ENCODE data around the gene GAB2. TPM values are rescaled to one million over a fixed set of nuclear protein-coding genes. Genes with fewer than 3 reads are reported as not detected.
A peak's percentile ranks its signal among the peaks of the same experiment; 100 is the strongest.
"Not testable (repeated sequence)": the region's sequence is repeated elsewhere in the genome, so short reads cannot be mapped to it uniquely, and the experiment has no call there.

GAB2 gene, protein sequence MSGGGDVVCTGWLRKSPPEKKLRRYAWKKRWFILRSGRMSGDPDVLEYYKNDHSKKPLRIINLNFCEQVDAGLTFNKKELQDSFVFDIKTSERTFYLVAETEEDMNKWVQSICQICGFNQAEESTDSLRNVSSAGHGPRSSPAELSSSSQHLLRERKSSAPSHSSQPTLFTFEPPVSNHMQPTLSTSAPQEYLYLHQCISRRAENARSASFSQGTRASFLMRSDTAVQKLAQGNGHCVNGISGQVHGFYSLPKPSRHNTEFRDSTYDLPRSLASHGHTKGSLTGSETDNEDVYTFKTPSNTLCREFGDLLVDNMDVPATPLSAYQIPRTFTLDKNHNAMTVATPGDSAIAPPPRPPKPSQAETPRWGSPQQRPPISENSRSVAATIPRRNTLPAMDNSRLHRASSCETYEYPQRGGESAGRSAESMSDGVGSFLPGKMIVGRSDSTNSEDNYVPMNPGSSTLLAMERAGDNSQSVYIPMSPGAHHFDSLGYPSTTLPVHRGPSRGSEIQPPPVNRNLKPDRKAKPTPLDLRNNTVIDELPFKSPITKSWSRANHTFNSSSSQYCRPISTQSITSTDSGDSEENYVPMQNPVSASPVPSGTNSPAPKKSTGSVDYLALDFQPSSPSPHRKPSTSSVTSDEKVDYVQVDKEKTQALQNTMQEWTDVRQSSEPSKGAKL
- 49.9 and 63.1 TPM in 2 replicates for polyA plus RNA-seq (2014; cell fraction: cytosol; rRNA removed)
- 33.1 and 42.8 TPM in 2 replicates for polyA plus RNA-seq (2014; cell fraction: nucleus; rRNA removed)

DNA sequence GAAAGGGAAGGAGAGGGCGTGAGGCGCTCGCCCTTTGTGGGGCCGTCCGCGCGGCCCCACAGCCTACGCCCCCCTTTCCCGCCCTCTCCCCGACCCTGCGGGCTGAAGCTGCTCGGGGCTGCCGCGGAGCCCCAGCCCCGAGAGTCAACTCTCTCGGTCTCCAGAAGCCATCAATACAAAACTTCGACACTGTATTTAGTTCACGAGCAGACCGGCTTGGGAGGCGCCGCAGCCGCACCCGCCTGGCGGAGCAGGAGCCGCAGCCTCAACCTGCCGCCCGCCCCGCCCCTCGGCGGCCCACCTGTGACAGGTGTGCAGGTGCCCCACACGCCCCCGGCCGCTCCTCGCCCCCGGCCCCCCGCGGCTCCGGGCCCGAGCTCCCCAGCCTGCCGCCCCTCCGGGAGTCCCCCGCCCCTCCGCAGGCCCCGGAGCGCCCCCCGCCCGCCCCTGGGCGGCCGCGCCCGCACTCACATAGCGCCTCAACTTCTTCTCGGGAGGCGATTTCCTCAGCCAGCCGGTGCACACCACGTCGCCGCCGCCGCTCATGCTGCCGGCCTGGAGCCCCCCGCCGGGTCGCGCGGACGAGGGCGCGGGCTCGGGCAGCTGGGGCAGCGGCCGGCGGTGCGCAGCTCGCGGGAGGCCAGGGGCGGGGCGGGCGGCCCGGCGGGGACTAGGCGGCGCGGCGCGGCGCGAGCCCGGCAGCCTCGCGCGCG, at the start of gene GAB2:
TSS of gene GAB2 (minus strand) at position 646 of the 713 bp plus-strand sequence. CDS start at position 546, 100 bp downstream.
- DNase-seq (ENCODE audit: low spot score) = no peak

DNA sequence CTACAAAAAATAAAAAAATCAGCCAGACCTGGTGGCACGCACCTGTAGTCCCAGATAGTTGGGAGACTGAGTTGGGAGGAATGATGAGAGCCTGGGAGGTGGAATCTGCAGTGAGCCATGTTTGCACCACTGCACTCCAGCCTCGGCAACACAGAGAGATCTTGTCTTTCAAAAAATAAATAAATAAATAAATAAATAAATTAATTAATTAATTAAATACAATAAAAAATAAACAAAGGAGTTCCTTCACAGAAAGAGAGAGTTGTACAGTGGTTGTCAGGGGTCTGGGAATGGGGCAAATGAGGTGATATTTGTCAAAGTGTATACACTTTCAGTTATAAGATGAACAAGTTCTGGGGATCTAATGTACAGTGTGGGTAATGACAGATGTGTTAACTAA, 49.8 kb upstream of the GAB2 start:
- no peak for DNase-seq (ENCODE audit: low spot score)

GRCh38 chr11:78465169-78465942, 47.7 kb upstream of the GAB2 start:
- no peak for DNase-seq (ENCODE audit: low spot score)

DNA sequence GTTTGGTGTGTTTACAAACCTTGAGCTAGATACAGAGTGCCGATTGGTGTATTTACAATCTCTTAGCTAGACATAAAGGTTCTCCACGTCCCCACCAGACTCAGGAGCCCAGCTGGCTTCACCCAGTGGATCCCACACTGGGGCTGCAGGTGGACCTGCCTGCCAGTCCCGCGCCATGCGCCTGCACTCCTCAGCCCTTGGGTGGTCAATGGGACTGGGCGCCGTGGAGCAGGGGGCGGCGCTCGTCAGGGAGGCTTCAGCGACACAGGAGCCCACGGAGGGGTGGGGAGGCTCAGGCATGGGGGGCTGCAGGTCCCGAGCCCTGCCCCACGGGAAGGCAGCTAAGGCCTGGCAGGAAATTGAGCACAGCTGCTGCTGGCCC, 47.2 kb upstream of the GAB2 start:
- DNase-seq (ENCODE audit: low spot score) = not testable (repeated sequence)

GRCh38 chr11:78460471-78460870, 42.9 kb upstream of the GAB2 start:
- DNase-seq (ENCODE audit: low spot score) = no peak

DNA sequence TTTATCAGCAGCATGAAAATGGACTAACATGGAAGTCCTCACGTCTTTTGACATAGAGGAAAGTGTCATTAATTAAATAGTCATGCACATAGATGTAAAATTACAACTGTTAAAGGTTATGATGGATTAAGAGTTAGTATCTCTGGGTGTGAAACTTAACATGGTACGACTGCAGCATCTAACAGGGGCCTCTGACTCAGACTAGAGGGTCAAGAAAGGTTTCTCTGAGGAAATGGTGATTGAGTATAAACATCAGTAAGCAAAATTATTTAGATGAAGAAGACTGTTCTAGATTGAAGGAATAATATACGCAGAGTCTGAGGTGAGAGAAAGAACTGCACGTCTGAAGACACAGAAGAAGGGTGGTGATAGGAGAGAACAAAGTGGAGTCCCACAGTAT, 42.1 kb upstream of the GAB2 start:
- DNase-seq (ENCODE audit: low spot score) = no peak

- no peak for DNase-seq (ENCODE audit: low spot score)
Measured at GRCh38 chr11:78457448-78457847, 39.8 kb upstream of the GAB2 start.

GRCh38 chr11:78453140-78453935, 35.7 kb upstream of the GAB2 start:
- no peak for DNase-seq (ENCODE audit: low spot score)

- no peak for DNase-seq (ENCODE audit: low spot score)
Measured at GRCh38 chr11:78451371-78452150, 33.9 kb upstream of the GAB2 start.

GRCh38 chr11:78450866-78451265, 33.2 kb upstream of the GAB2 start:
- DNase-seq (ENCODE audit: low spot score) = no peak

GRCh38 chr11:78449866-78450265, 32.2 kb upstream of the GAB2 start:
- no peak for DNase-seq (ENCODE audit: low spot score)

DNA sequence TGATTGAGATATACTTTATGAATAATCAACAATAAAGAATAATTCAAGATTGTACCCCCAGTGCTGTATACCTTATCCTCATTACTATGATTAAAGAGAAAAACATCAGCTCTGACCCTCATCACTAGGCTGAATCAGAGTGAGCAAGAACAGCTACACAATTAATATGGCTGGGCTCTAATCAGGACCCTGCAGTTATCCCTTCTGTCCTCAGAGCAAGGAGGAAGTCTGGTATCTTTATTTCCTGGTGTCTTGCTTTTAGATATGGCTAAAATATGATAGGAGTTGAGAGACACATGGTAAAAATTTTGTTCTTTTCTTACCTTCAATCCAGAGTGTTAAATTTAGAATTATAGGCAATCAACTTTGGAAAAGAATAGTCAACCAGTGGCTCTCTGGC, 28.6 kb upstream of the GAB2 start:
- DNase-seq (ENCODE audit: low spot score) = no peak

GRCh38 chr11:78444726-78445125, 27.1 kb upstream of the GAB2 start:
- DNase-seq (ENCODE audit: low spot score) = no peak

DNA sequence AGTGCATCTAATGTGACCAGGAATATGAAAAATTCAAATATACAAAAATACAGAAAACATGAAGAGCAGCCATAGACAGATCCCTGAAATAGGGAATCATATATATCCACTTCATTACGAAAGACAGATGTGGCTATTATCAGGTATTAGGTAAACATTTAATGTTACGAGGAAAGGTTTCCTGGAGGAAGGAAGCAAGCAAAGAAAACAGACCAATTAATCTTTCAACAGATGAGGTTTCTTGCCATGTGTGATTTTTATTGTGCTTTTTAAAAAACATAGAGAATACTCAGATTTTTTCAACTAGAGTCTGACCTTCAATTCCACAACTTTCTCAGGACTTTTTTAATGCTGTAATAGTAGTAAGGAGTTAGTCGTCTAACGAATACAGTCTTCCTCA, 24.3 kb upstream of the GAB2 start:
- DNase-seq (ENCODE audit: low spot score) = no peak

DNA sequence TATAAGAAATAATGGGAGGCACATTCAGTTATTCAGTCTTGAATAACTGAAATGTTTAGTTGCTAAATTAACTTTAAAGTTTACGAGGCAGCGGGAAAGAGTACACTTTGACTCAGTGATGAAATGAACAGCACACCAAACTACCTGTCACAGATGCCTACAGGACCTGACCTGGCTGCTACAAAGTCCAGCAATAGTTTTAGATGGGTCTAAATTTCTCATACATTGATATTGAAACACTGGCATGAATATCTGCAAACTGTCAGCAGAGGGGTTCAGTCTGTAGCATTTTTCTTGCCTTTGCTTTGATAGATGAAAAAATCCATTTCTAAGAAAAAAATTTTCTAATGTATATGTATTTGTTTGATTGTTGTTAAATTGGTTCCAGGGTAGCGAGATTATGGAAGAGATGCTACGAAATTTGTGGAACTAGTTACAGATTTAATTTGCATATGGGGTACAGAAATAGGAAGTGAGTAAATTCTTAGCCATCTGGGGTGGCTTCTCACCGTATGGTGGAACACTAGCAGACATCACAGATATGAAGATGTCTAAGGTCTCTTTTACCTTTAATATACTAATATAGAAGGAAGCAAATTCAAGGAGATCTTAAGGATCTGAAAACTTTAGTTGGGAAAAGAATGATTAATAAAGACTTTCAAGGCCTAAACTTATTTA, 20.8 kb upstream of the GAB2 start:
- no peak for DNase-seq (ENCODE audit: low spot score)

DNA sequence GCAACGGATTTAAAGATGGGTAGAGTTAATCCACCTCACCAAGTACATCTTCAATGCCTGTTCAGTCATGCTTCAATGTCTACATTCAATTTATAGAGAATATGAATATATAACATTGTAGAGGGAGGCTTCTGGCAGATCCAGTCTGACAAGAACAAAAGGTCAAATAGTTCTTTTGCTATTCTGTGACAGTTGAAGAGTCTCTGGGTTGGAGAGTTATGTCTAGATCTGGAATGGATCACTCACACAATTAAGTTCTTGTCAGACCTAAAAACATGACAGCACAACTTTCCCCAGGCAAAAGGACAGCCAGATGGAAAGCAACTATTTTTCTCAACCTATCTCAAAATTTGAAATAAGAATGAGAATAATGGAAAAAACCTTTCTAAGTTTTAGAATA, 15.3 kb upstream of the GAB2 start:
- peak; percentile 91 for DNase-seq (ENCODE audit: low spot score)

GRCh38 chr11:78432058-78432515, 14.5 kb upstream of the GAB2 start:
- no peak for DNase-seq (ENCODE audit: low spot score)

GRCh38 chr11:78429660-78430059, 12.0 kb upstream of the GAB2 start:
- DNase-seq (ENCODE audit: low spot score) = no peak

DNA sequence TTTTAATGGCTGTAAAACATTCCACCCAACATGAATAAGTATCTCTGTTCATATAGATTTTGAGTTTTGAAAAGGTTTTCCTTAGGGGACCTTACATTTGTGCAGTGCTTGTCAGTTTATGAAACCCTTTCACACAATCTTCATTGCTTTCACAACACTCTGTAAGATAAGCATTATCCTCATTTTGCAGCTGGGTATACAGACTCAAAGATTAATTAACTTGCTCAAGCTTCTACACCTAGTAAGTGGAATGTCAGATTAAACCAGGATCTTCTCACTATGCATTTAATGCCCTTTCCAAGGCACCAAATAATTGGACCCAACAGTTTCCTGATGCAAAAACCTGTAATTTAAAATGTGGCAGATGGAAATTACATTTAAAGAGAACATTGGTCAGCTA, 11.6 kb upstream of the GAB2 start:
- DNase-seq (ENCODE audit: low spot score) = no peak
